Cerebellar nuclear complex (tissue), 1 donor: Measurements from ENCODE around the gene XRN2.

Experiments
- DNase-seq, 2 experiments: peaks; one replicate each; lab custom pipeline; 2025; lab: John Stamatoyannopoulos, UW

Gene XRN2

GRCh38 chr20:21294755-21295154, 8.4 kb upstream of the XRN2 start:
- DNase-seq, result no peak

GRCh38 chr20:21301940-21302663, 1.0 kb upstream of the XRN2 start:
- DNase-seq, result no peak

GRCh38 chr20:21302664-21303060, 469 bp upstream of the XRN2 start:
- no peak for DNase-seq

- no peak for DNase-seq
These were observed 898 bp downstream of the XRN2 start for GRCh38 chr20:21303872-21304586.

GRCh38 chr20:21308340-21308739, 5.2 kb downstream of the XRN2 start:
- no peak for DNase-seq

- no peak for DNase-seq
These were observed 6.7 kb downstream of the XRN2 start for GRCh38 chr20:21309678-21310467.

GRCh38 chr20:21312813-21313474, 9.8 kb downstream of the XRN2 start:
- DNase-seq, result no peak

GRCh38 chr20:21315138-21315537, 12.0 kb downstream of the XRN2 start:
- DNase-seq, result no peak

GRCh38 chr20:21322083-21322710, 19.1 kb downstream of the XRN2 start:
- DNase-seq, result no peak

- no peak for DNase-seq
These were observed 19.8 kb downstream of the XRN2 start for GRCh38 chr20:21322921-21323331.

- no peak for DNase-seq
These were observed 20.5 kb downstream of the XRN2 start for GRCh38 chr20:21323640-21324039.

GRCh38 chr20:21324126-21324525, 21.0 kb downstream of the XRN2 start:
- DNase-seq, result no peak

- DNase-seq, result no peak
These were observed 22.2 kb downstream of the XRN2 start for GRCh38 chr20:21325296-21325695.

- DNase-seq, result no peak
These were observed 23.6 kb downstream of the XRN2 start for GRCh38 chr20:21326700-21327099.

- no peak for DNase-seq
These were observed 33.5 kb downstream of the XRN2 start for GRCh38 chr20:21336455-21337151.

- no peak for DNase-seq
These were observed 35.2 kb downstream of the XRN2 start for GRCh38 chr20:21338291-21338690.

GRCh38 chr20:21339499-21339898, 36.4 kb downstream of the XRN2 start:
- no peak for DNase-seq

GRCh38 chr20:21340991-21341697, 38.0 kb downstream of the XRN2 start:
- DNase-seq, result no peak

GRCh38 chr20:21342656-21343345, 39.7 kb downstream of the XRN2 start:
- DNase-seq, result no peak
